ENCODE measurements around the gene GTSF1L. TPM values are rescaled to one million over a fixed set of nuclear protein-coding genes. Genes with fewer than 3 reads are reported as not detected.

GTSF1L gene
- total RNA-seq, 4 donors from 2014 or later, result not detected

- H3K27me3 ChIP-seq, result no peaks in the 10 kb centered on the region
- intact Hi-C loops (cut with DNase I), result no loop called here
- DNase-seq, result no peak
- no peaks in the 10 kb centered on the region for H3K36me3 ChIP-seq
- no peaks in the 10 kb centered on the region for H3K9me3 ChIP-seq
- H3K27ac ChIP-seq, result no peak overlapping the region
- WGBS, 2 donors, result 0% methylated on average over 1 to 2 of the region's 2 CpGs
- H3K4me1 ChIP-seq, result no peaks in the 10 kb centered on the region
- H3K4me3 ChIP-seq (replicated peaks in 1 of 3), result no peak overlapping the region
- TF ChIP-seq POLR2A (IDR thresholded peaks at IDR 0.05), result no peak
- TF ChIP-seq, protein P1, sequence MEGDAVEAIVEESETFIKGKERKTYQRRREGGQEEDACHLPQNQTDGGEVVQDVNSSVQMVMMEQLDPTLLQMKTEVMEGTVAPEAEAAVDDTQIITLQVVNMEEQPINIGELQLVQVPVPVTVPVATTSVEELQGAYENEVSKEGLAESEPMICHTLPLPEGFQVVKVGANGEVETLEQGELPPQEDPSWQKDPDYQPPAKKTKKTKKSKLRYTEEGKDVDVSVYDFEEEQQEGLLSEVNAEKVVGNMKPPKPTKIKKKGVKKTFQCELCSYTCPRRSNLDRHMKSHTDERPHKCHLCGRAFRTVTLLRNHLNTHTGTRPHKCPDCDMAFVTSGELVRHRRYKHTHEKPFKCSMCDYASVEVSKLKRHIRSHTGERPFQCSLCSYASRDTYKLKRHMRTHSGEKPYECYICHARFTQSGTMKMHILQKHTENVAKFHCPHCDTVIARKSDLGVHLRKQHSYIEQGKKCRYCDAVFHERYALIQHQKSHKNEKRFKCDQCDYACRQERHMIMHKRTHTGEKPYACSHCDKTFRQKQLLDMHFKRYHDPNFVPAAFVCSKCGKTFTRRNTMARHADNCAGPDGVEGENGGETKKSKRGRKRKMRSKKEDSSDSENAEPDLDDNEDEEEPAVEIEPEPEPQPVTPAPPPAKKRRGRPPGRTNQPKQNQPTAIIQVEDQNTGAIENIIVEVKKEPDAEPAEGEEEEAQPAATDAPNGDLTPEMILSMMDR (IDR thresholded peaks at IDR 0.05), result no peak
These were observed 5.7 kb downstream of the GTSF1L start for GRCh38 chr20:43721097-43721428.

- 82 to 100% methylated on average over 1 of the region's 1 CpG for WGBS, 2 donors
- intact Hi-C loops (cut with DNase I), result no loop called here
These were observed 6.8 kb downstream of the GTSF1L start for GRCh38 chr20:43720007-43720406.

GRCh38 chr20:43717616-43717995 is 9.2 kb downstream of the GTSF1L start:
- no peaks in the 10 kb centered on the region for H3K4me1 ChIP-seq
- H3K4me3 ChIP-seq (replicated peaks in 1 of 3), result no peak overlapping the region
- no peaks in the 10 kb centered on the region for H3K36me3 ChIP-seq
- H3K27ac ChIP-seq, result no peak overlapping the region
- no peaks in the 10 kb centered on the region for H3K9me3 ChIP-seq
- no peaks in the 10 kb centered on the region for H3K27me3 ChIP-seq
- DNase-seq, result no peak
- 91 to 93% methylated on average over 3 to 4 of the region's 4 CpGs for WGBS, 2 donors
- intact Hi-C loops (cut with DNase I), result no loop called here
- TF ChIP-seq, protein P1 (IDR thresholded peaks at IDR 0.05), result no peak
- no peak for TF ChIP-seq POLR2A (IDR thresholded peaks at IDR 0.05)

More at GRCh38 chr20:43720007-43720406, 6.8 kb downstream of the GTSF1L start:
- Histone ChIP-seq H3K9me3 (no peaks in the 10 kb centered on the region), H3K27ac (no peak overlapping the region), H3K27me3 (no peaks in the 10 kb centered on the region), H3K4me1 (no peaks in the 10 kb centered on the region), H3K4me3 (replicated peaks in 1 of 3) (no peak overlapping the region), H3K36me3 (no peaks in the 10 kb centered on the region)
- no peak for DNase-seq
- no peak for TF ChIP-seq POLR2A (IDR thresholded peaks at IDR 0.05)
- TF ChIP-seq, protein P1 (IDR thresholded peaks at IDR 0.05), result no peak

DNA sequence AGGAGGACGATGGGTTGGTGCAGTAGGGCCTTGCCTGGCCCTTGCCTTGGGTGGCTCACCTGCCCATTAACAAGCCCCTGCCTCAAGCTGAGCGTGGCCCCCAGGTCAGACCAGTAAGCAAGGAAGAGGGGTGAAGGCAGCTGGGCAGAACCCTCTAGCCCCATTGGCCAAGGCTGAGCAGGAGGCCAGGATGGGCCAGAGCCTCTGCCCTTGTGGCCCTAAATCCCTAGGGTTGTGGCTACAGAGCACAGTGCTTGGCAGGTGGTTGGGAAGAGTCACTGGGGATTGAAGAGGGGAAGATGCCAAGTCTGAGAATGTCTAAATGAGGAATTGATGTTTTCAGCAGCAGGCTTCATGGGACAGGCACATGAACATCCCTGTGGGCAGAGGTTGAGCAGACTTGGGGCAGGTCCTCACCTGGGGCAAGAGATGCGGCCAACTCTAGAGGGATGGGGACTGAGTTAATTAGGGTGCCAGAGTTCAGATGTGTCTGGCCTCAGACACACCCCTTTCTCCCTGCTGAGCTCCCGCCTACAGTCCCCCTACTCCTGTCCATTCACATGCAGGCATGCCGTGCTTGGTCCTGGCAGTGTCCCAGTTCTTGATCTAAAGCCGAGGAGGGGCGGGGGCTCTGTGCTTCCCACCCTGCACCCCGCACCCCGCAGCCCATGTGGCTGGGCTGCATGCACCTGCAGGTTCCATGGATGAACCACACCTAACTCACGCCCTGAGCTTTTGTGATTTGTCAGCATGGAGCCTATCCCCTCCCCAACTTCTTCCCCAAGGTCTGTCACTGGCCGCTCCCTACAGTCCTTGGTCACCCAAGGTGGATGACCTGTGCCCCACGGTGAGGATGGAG is 9.8 kb downstream of the GTSF1L start:
- TF ChIP-seq, protein P1 (IDR thresholded peaks at IDR 0.05), result no peak
- TF ChIP-seq POLR2A (IDR thresholded peaks at IDR 0.05), result no peak
- H3K27me3 ChIP-seq, result no peaks in the 10 kb centered on the region
- no peak overlapping the region for H3K27ac ChIP-seq
- intact Hi-C loops (cut with DNase I), result no loop called here
- H3K9me3 ChIP-seq, result no peaks in the 10 kb centered on the region
- 90 to 97% methylated on average over 9 to 10 of the region's 12 CpGs for WGBS, 2 donors
- no peak overlapping the region for H3K4me3 ChIP-seq (replicated peaks in 1 of 3)
- H3K4me1 ChIP-seq, result no peaks in the 10 kb centered on the region
- no peaks in the 10 kb centered on the region for H3K36me3 ChIP-seq
- no peak for DNase-seq

GRCh38 chr20:43716123-43716522 is 10.7 kb downstream of the GTSF1L start:
- H3K4me3 ChIP-seq (replicated peaks in 1 of 3), result no peak overlapping the region
- H3K27ac ChIP-seq, result no peak overlapping the region
- no peaks in the 10 kb centered on the region for H3K36me3 ChIP-seq
- TF ChIP-seq, protein P1 (IDR thresholded peaks at IDR 0.05), result no peak
- TF ChIP-seq POLR2A (IDR thresholded peaks at IDR 0.05), result no peak
- intact Hi-C loops (cut with DNase I), result no loop called here
- no peaks in the 10 kb centered on the region for H3K9me3 ChIP-seq
- H3K27me3 ChIP-seq, result no peaks in the 10 kb centered on the region
- no peak for DNase-seq
- no peaks in the 10 kb centered on the region for H3K4me1 ChIP-seq
- WGBS, 2 donors, result 95 to 100% methylated on average over 1 to 2 of the region's 4 CpGs

Data from thyroid gland (tissue), 4 donors.